SK-N-SH (cell line): ENCODE data around the gene RNF223. TPM values are rescaled to one million over a fixed set of nuclear protein-coding genes. Genes with fewer than 3 reads are reported as not detected.

Source experiments
- CTCF ChIA-PET: fragments of 300-600, 350-600 bp; formaldehyde crosslinking; extraction: SDS; loops from one replicate; lab custom pipeline; 2021; lab: Yijun Ruan, JAX
- POLR2A ChIA-PET: fragments of 350-600 bp; sonication (Branson Sonifier 250); formaldehyde crosslinking; extraction: SDS; loops from one replicate; lab custom pipeline; 2020; ENCODE audit warnings: antibody characterized with exemption, inconsistent platforms; lab: Yijun Ruan, JAX
- DNase-seq: peaks from one replicate; pipeline ENCODE4 v3.0.0; 2012
- H2AFZ ChIP-seq: fragments of 200-600 bp; sonication (generic); 2 replicates; pipeline ENCODE4 v1.8.1; 2016; ENCODE audit warnings: antibody characterized with exemption, mild to moderate bottlenecking, low read depth
- H3F3A ChIP-seq: fragments of 200-600 bp; sonication (generic); replicated peaks from 2 replicates; pipeline ENCODE3; 2016; ENCODE audit warnings: antibody characterized with exemption, mild to moderate bottlenecking; ENCODE audit not compliant: insufficient read depth
- H3K27ac ChIP-seq, 2 experiments: fragments of 200-500 bp in 1 of 2; fragments of 200-600 bp in 1 of 2; sonication (Bioruptor generic) in 1 of 2; sonication (generic), shearing (Covaris generic) in 1 of 2; 2 replicates each; pipeline versions ENCODE4 v1.5.1 to v1.6.1; 2014 to 2016; ENCODE audit warnings: low read depth in 2 of 2, inconsistent platforms in 1 of 2, low read length in 1 of 2, mild to moderate bottlenecking in 1 of 2, mixed read lengths in 1 of 2
- H3K27me3 ChIP-seq: fragments of 200-600 bp; sonication (generic), shearing (Covaris generic); 2 replicates; pipeline ENCODE4 v1.6.1; 2016; ENCODE audit warnings: mixed run types; ENCODE audit not compliant: insufficient read depth
- H3K36me3 ChIP-seq, 2 experiments: fragments of 200-500 bp in 1 of 2; fragments of 200-600 bp in 1 of 2; sonication (Bioruptor generic) in 1 of 2; sonication (generic) in 1 of 2; replicated peaks in 1 of 2; 2 replicates each; pipeline versions ENCODE3 to v1.5.1; 2014 to 2016; ENCODE audit warnings: low read length in 1 of 2, mild to moderate bottlenecking in 1 of 2; ENCODE audit not compliant: insufficient read depth in 2 of 2, control insufficient read depth in 1 of 2
- H3K4me1 ChIP-seq, 2 experiments: fragments of 200-500 bp in 1 of 2; fragments of 200-600 bp in 1 of 2; sonication (Bioruptor generic) in 1 of 2; sonication (generic), shearing (Covaris generic) in 1 of 2; 2 replicates each; pipeline versions ENCODE4 v1.5.1 to v1.6.1; 2014 to 2016; ENCODE audit warnings: low read depth in 1 of 2, low read length in 1 of 2, mixed run types in 1 of 2; ENCODE audit not compliant: insufficient read depth in 2 of 2, control insufficient read depth in 1 of 2
- H3K4me2 ChIP-seq: fragments of 200-600 bp; sonication (generic), shearing (Covaris generic); 2 replicates; pipeline ENCODE4 v1.6.1; 2017; ENCODE audit warnings: mixed run types
- H3K4me3 ChIP-seq, 2 experiments: fragments of 200-500 bp in 1 of 2; fragments of 200-600 bp in 1 of 2; sonication (Bioruptor generic) in 1 of 2; sonication (generic), shearing (Covaris generic) in 1 of 2; 2 replicates each; pipeline versions ENCODE4 v1.5.1 to v1.8.1; 2014 to 2016; ENCODE audit warnings: low read depth in 2 of 2, inconsistent platforms in 1 of 2, low read length in 1 of 2, mild to moderate bottlenecking in 1 of 2, mixed read lengths in 1 of 2, moderate library complexity in 1 of 2
- H3K79me2 ChIP-seq: fragments of 200-600 bp; sonication (generic); 2 replicates; pipeline ENCODE4 v1.8.1; 2017; ENCODE audit warnings: mild to moderate bottlenecking; ENCODE audit not compliant: insufficient read depth
- H3K9ac ChIP-seq: fragments of 200-600 bp; sonication (generic); 2 replicates; pipeline ENCODE4 v1.6.1; 2017; ENCODE audit warnings: mixed run types
- H3K9me2 ChIP-seq: fragments of 200-600 bp; sonication (generic); 2 replicates; pipeline ENCODE4 v1.6.1; 2017; ENCODE audit warnings: mixed run types
- H3K9me3 ChIP-seq: fragments of 200-600 bp; sonication (generic); 2 replicates; pipeline ENCODE4 v1.6.1; 2017; ENCODE audit warnings: mixed run types, mild to moderate bottlenecking, moderate library complexity
- H4K20me1 ChIP-seq: fragments of 200-600 bp; sonication (generic); 2 replicates; pipeline ENCODE4 v1.6.1; 2017; ENCODE audit warnings: mild to moderate bottlenecking, mixed run types; ENCODE audit not compliant: insufficient read depth
- FOXJ3 ChIP-seq: sonication (generic); formaldehyde crosslinking; IDR thresholded peaks from 2 replicates; pipeline ENCODE4 v1.5.1; 2020; ENCODE audit warnings: mild to moderate bottlenecking, missing genetic modification reagents
- FOXM1 ChIP-seq: IDR thresholded peaks from 2 replicates; pipeline ENCODE4 v1.4.0; 2012; ENCODE audit warnings: low read depth, mild to moderate bottlenecking
- GATA2 ChIP-seq: sonication (generic); formaldehyde crosslinking; IDR thresholded peaks from 2 replicates; pipeline ENCODE4 v1.5.0; 2020; ENCODE audit warnings: mild to moderate bottlenecking, missing genetic modification reagents
- MAX ChIP-seq: IDR thresholded peaks from 2 replicates; pipeline ENCODE4 v1.4.0; 2012; ENCODE audit warnings: low read depth
- MEF2A ChIP-seq: IDR thresholded peaks from 2 replicates; pipeline ENCODE4 v1.4.0; 2012; ENCODE audit warnings: low read depth, borderline replicate concordance
- MXI1 ChIP-seq: IDR thresholded peaks from 2 replicates; pipeline ENCODE4 v1.6.1; 2012; ENCODE audit warnings: mild to moderate bottlenecking, low read depth, low read length, improper control_type of control experiment
- NFIC ChIP-seq: IDR thresholded peaks from 2 replicates; pipeline ENCODE4 v1.4.0; 2012; ENCODE audit warnings: borderline replicate concordance
- PBX3 ChIP-seq: IDR thresholded peaks from 2 replicates; pipeline ENCODE4; 2012
- RAD21 ChIP-seq: IDR thresholded peaks from 2 replicates; pipeline ENCODE4 v1.6.1; 2012; ENCODE audit warnings: mild to moderate bottlenecking, low read length
- RFX5 ChIP-seq: IDR thresholded peaks from 2 replicates; pipeline ENCODE4 v1.6.1; 2012; ENCODE audit warnings: mild to moderate bottlenecking, improper control_type of control experiment, low read length
- RXRA ChIP-seq: IDR thresholded peaks from 2 replicates; pipeline ENCODE4 v1.4.0; 2012; ENCODE audit warnings: low read depth, mild to moderate bottlenecking, borderline replicate concordance
- SIN3A ChIP-seq: IDR thresholded peaks from 2 replicates; pipeline ENCODE4 v1.6.1; 2012; ENCODE audit warnings: low read depth, mild to moderate bottlenecking, low read length, moderate library complexity, borderline replicate concordance
- SMC3 ChIP-seq: IDR thresholded peaks from 2 replicates; pipeline ENCODE4 v1.6.1; 2012; ENCODE audit warnings: low read depth, low read length, improper control_type of control experiment
- TAF1 ChIP-seq: IDR thresholded peaks from 2 replicates; pipeline ENCODE4 v1.6.1; 2012; ENCODE audit warnings: low read depth, mild to moderate bottlenecking, low read length, moderate library complexity, borderline replicate concordance
- TEAD4 ChIP-seq: IDR thresholded peaks from 2 replicates; pipeline ENCODE4 v1.4.0; 2012; ENCODE audit warnings: mild to moderate bottlenecking, borderline replicate concordance; ENCODE audit not compliant: insufficient read depth
- USF2 ChIP-seq: fragments of 150-350 bp; IDR thresholded peaks from 2 replicates; pipeline ENCODE4 v1.6.1; 2017; ENCODE audit warnings: antibody characterized with exemption, low read length, low read depth, borderline replicate concordance
- WGBS: methylation state at CpG from one replicate; pipeline ENCODE4 v1.1.6; 2017; ENCODE audit warnings: low lambda C conversion rate; 5-methylcytosine and 5-hydroxymethylcytosine counted together
- polyA plus RNA-seq, 3 experiments: library from polyadenylated mRNA; depleted of rRNA; stranded (reverse); fragments of >200 nt; gene quantifications; 2 replicates each; pipeline ENCODE4 v1.2.3, GENCODE V29; 2012
- TF ChIP-seq, protein P1 (sequence below): fragments of 150-350 bp; IDR thresholded peaks from 2 replicates; pipeline ENCODE4 v1.6.1; 2016; ENCODE audit warnings: mild to moderate bottlenecking, low read depth, low read length
- TF ChIP-seq, protein P2 (sequence below): fragments of 200-600 bp; sonication (generic); IDR thresholded peaks from 2 replicates; pipeline ENCODE4 v1.6.1; 2017; ENCODE audit warnings: antibody characterized with exemption, mild to moderate bottlenecking, moderate library complexity
- TF ChIP-seq, protein P3 (sequence below): IDR thresholded peaks from 2 replicates; pipeline ENCODE4 v1.4.0; 2012; ENCODE audit warnings: low read depth, borderline replicate concordance

RNF223 gene
- polyA plus RNA-seq, 1 of the 3 experiments (the other 2 are of a cell fraction) = not detected

DNA sequence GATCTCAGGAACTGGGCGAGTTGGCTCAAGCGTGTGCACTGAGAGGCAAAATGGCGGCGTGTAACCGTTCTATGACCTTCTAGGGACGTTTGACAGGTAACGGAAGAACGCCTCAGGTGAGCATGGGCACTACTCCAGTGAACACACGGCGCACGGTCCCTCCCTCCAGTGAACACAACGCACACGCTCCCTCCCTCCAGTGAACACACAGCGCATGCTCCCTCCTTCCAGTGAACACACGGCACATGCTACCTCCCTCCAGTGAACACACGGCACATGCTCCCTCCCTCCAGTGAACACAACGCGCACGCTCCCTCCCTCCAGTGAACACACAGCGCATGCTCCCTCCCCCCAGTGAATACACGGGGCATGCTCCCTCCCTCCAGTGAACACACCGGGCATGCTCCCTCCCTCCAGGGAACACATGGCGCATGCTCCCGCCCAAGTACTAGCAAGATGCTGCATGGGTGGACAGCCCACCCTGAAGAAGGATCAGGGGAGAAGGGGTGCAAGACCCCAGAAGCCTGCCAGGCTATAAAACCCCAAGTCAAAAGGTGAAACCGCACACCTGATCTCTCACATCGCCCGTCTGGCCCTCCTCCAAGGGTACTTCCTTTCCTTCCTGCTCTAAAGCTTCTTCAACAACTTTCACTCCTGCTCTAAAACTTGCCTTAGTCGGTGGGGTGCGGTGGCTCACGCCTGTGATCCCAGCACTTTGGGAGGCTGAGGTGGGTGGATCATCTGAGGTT lies 38.3 kb upstream of the RNF223 start:
- ChIA-PET POLR2A (no interaction called here), CTCF (interaction anchor here (1.0 kb wide), 1 partner anchor 10 kb away, joined by 3 read pairs; no protein-coding TSS in a partner anchor)
- Histone ChIP-seq H3F3A (no peaks in the 10 kb centered on the region), H3K9ac (no peak overlapping the region), H3K9me3 (no peaks in the 10 kb centered on the region), H3K79me2 (peaks cover 15% of the 10 kb centered on the region), H3K27ac (no peak overlapping the region), H3K9me2 (no peaks in the 10 kb centered on the region), H2AFZ (no peak overlapping the region), H3K36me3 (no peaks in the 10 kb centered on the region), H3K4me2 (no peak overlapping the region), H4K20me1 (no peaks in the 10 kb centered on the region), H3K27me3 (no peaks in the 10 kb centered on the region), H3K4me3 (no peak overlapping the region), H3K4me1 (peaks cover 0 to 9% of the 10 kb centered on the region in 2 experiments; a peak in 1 of 4 replicates)
- TF ChIP-seq GATA2 = no peak
- TF ChIP-seq SIN3A = no peak
- TF ChIP-seq RAD21 = no peak
- TF ChIP-seq NFIC = no peak
- no peak for TF ChIP-seq TAF1
- TF ChIP-seq, protein P1, sequence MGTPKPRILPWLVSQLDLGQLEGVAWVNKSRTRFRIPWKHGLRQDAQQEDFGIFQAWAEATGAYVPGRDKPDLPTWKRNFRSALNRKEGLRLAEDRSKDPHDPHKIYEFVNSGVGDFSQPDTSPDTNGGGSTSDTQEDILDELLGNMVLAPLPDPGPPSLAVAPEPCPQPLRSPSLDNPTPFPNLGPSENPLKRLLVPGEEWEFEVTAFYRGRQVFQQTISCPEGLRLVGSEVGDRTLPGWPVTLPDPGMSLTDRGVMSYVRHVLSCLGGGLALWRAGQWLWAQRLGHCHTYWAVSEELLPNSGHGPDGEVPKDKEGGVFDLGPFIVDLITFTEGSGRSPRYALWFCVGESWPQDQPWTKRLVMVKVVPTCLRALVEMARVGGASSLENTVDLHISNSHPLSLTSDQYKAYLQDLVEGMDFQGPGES = no peak
- no peak for TF ChIP-seq SMC3
- TF ChIP-seq MEF2A = no peak
- no peak for TF ChIP-seq RFX5
- DNase-seq = no peak
- 94% methylated on average over 29 of the region's 30 CpGs for WGBS

DNA sequence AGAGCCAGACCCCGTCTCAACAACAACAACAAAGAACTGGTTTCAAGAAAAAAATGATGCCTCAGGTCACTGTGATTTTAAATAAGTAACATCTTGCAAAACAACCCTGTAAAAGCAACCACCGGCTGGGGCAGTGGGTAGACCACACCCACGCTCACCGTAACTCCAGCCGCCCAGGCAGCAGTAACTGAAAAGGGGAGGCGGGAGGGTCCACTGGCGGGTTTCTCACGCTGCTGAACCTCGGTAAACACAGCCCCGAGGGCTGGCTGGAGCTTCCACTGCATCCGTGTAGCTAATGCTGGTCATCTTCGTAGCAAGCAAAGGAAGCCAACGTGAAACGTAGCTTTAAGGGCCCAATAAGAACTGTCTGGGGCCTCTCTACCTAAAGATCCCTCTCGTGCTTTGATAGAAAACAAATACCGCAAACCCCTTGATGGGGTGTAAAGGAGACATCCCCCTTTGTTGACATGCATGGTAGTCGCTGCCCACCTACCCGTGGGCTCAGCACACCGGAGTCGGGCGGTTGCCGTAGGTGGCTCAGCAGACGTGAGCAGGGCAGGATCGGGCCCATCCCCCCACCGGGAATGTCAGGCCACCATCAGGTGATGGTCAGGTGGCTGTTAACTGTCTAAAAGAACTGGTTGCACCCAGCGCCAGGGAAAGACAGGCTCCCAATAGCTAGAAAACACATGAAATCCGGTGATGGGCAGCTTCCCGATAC lies 37.6 kb upstream of the RNF223 start:
- Histone ChIP-seq H3F3A (no peaks in the 10 kb centered on the region), H3K27me3 (no peaks in the 10 kb centered on the region), H3K4me3 (no peak overlapping the region), H3K27ac (no peak overlapping the region), H3K9me2 (no peaks in the 10 kb centered on the region), H3K9me3 (no peaks in the 10 kb centered on the region), H2AFZ (no peak overlapping the region), H3K9ac (no peak overlapping the region), H3K79me2 (peaks cover 18% of the 10 kb centered on the region), H3K4me1 (peaks cover 0 to 8% of the 10 kb centered on the region in 2 experiments; a peak in 1 of 4 replicates), H3K36me3 (no peaks in the 10 kb centered on the region)
- ChIA-PET POLR2A (no interaction called here), CTCF (interaction anchor here (1.0 to 1.6 kb wide), 2 partner anchors 11 to 28 kb away, joined by 3 to 4 read pairs; no protein-coding TSS in a partner anchor)
- 99% methylated on average over 23 of the region's 28 CpGs for whole genome bisulfite sequencing
- no peak for DNase-seq
- no peak for TF ChIP-seq USF2
- TF ChIP-seq SIN3A = no peak
- TF ChIP-seq, protein P2, sequence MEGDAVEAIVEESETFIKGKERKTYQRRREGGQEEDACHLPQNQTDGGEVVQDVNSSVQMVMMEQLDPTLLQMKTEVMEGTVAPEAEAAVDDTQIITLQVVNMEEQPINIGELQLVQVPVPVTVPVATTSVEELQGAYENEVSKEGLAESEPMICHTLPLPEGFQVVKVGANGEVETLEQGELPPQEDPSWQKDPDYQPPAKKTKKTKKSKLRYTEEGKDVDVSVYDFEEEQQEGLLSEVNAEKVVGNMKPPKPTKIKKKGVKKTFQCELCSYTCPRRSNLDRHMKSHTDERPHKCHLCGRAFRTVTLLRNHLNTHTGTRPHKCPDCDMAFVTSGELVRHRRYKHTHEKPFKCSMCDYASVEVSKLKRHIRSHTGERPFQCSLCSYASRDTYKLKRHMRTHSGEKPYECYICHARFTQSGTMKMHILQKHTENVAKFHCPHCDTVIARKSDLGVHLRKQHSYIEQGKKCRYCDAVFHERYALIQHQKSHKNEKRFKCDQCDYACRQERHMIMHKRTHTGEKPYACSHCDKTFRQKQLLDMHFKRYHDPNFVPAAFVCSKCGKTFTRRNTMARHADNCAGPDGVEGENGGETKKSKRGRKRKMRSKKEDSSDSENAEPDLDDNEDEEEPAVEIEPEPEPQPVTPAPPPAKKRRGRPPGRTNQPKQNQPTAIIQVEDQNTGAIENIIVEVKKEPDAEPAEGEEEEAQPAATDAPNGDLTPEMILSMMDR = no peak
- no peak for TF ChIP-seq FOXJ3 (CRISPR knock-in tag)
- no peak for TF ChIP-seq RXRA
- no peak for TF ChIP-seq MAX
- TF ChIP-seq RFX5 = no peak
- no peak for TF ChIP-seq MXI1
- TF ChIP-seq, protein P3, sequence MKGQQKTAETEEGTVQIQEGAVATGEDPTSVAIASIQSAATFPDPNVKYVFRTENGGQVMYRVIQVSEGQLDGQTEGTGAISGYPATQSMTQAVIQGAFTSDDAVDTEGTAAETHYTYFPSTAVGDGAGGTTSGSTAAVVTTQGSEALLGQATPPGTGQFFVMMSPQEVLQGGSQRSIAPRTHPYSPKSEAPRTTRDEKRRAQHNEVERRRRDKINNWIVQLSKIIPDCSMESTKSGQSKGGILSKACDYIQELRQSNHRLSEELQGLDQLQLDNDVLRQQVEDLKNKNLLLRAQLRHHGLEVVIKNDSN = no peak
- no peak for TF ChIP-seq TEAD4
- no peak for TF ChIP-seq SMC3
- no peak for TF ChIP-seq MEF2A
- no peak for TF ChIP-seq PBX3
- no peak for TF ChIP-seq FOXM1
- TF ChIP-seq, all 33 proteins: peak for 0
- no peaks in the 10 kb centered on the region for H4K20me1 ChIP-seq
- no peak overlapping the region for H3K4me2 ChIP-seq
